SKM-1 (cell line): ENCODE results near the gene ANKRD27.
"Not testable (repeated sequence)": the region's sequence is repeated elsewhere in the genome, so short reads cannot be mapped to it uniquely, and the experiment has no call there.

Experiments used
- DNase-seq: peaks from one replicate; lab custom pipeline; 2025; ENCODE audit not compliant: unreplicated experiment; lab: John Stamatoyannopoulos, UW

Gene ANKRD27

DNA sequence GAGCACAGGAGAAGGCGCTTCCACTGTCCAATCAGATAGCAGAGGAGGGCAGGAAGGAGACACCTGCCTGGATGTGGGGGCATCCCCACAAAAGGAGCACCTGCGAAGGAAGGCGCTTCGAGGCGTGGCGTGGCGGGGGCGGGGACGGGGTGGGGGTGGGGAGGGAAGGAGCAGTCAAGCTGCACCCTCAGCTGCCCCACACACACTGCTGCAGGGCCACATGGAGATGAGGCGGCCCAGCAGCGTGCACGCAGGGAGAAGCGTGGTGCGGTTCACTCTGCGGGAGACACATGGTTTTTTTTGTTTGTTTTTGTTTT is 21.4 kb downstream of the ANKRD27 start:
- DNase-seq, result no peak

DNA sequence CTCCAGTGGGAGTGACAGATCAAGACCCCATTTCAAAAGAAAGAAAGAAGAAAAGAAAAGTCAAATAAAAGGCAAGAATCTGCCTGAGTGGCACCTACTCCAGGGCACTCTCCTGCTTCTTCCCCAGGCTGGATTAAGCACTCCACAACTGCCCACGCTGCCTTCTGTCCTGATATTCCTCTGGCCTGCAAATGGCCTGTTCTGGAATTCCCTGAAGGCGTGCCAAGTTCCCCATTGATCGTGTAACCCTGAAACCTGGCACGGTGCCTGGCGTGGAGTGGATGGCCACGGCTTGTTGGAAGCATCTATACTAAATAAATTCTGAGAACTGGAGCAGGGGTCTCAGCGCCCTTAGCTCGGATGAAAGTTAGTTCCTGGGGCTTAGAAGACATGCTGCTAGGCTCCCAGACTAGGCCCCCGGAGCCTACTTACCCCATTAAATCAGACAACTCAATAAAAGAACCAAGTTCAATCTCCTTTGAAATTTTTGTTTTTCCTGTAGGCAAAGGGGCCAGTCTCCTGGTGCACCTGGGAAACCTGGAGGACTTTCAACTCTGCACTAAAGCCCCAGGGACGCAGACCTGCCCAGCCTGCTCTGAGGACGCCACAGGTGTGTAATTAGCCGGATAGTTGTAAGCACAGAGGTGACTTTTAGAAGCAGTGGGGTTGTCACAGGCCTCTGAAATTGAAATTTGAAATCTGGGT is 21.9 kb downstream of the ANKRD27 start:
- DNase-seq, result no peak

DNA sequence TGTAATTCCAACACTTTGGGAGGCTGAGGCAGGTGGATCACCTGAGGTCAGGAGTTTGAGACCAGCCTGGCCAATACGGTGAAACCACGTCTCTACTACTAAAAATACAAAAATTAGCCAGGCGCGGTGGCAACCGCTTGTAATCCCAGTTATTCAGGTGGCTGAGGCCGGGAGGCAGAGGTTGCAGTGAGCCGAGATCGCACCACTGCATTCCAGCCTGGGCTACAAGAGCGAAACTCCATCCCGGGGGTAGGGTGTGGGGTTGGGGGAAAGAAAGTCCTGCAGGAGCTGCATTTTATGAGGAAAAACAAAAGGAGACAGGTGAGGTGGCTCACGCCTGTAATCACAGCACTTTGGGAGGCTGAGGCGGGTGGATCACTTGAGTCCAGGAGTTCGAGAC is 22.6 kb downstream of the ANKRD27 start:
- not testable (repeated sequence) for DNase-seq

DNA sequence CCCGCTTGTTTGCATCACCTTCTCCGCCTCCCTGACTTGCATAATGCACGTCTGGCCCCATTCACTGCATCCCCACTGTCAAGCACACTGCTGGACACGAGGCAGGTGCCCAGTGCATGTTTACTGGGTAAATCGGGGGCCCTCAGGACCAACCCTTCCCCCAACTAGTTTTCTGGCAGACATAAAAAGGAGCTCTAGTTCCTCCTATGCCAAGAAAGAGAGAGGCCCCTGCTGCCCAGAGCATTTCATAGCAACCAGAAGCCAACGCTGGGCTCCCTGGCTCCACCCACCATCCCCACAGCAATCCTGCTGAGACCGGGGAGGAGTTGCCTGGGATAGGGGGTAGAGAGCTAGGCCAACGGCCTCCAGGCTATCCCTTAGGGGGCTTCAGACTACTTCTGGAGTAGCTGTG is 23.2 kb downstream of the ANKRD27 start:
- no peak for DNase-seq

DNA sequence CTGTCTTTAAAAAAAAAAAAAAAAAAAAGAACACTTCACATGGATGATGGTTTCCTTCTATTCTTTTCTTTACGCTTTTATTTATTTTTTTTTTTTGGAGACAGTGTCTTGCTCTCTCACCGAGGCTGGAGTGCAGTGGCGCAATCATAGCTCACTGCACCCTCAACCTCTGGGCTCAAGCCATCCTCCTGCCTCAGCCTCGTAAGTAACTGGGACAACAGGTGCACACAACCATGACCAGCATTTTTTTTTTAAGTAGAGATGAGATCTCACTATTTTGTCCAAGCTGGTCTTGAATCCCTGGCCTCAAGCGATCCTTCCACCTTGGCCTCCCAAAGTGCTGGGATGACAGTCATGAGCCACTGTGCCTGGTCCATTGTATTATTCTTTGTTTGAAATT is 24.3 kb downstream of the ANKRD27 start:
- no peak for DNase-seq

DNA sequence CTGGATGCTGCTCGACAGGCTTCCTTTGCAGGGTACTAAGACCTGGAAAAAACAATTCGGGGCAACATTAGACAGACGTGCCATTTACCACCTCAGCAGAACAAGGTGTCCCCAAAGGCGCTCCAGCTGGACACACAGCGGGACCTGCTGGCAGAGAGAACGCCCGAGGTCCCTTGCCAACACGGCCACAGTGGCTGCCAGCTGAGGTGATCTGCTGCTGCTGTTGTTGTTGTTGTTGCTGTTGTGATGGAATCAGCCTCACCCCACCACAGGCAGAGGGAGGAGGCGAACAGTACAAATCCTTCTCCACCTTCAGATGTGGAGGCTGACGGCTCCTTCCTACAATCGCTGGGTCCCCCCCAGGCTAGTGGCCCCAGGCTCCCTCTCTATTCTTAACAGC is 25.2 kb downstream of the ANKRD27 start:
- no peak for DNase-seq

DNA sequence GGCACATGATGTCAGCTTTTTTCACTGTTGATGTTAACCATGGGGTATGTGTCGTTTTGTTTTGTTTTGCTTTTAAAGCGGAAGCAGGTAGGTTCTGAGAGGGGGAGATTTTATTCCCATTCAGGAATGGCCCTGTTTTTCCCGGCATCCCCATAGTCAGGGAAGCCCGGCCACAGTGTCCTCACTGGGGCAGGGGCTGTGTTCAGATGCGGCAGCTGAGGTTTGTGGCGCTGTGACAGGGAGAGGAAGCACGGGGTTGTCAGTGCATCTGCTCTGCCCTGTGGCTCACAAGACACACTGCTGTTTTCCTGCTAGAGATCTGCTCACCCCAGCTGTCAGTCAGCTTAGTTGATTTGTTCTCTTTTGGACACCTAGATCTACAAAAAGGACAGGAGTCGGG is 27.6 kb downstream of the ANKRD27 start:
- no peak for DNase-seq

DNA sequence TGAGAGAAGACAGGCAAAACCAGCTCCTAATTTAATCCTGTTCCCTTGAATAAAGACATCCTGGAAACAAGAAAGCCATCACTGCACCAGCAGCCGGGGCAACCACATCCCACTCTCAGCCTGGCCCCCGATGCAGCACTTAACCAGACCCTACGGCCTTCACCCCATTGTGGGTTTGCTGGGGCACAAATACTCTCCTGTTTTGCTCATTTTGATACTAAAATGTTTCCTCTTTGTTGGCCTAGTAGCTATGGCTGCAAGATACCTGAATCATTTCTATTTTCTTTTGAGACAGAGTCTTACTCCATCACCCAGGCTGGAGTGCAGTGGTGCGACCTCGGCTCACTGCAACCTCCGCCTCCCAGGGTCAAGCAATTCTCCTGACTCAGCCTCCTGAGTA is 28.4 kb downstream of the ANKRD27 start:
- DNase-seq, result no peak

DNA sequence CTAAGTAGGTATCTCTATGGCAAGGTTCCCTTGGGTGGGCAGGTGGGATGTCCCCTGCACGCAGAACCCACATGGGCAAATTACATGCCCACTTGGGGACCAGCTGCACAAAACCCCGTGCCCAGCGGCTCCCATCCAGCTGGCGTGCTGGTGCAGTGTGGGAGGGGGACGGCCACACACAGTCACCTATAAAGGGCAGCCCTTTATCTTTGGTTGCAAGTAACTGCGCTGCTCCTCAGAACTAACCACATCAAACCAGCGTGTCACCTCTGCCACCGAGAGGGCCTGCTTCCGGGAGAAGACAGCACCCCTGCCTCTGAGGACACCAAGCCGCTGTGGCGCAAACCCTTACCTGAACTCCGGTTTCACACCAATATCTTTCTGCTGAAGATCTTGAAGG is 32.2 kb downstream of the ANKRD27 start:
- no peak for DNase-seq

DNA sequence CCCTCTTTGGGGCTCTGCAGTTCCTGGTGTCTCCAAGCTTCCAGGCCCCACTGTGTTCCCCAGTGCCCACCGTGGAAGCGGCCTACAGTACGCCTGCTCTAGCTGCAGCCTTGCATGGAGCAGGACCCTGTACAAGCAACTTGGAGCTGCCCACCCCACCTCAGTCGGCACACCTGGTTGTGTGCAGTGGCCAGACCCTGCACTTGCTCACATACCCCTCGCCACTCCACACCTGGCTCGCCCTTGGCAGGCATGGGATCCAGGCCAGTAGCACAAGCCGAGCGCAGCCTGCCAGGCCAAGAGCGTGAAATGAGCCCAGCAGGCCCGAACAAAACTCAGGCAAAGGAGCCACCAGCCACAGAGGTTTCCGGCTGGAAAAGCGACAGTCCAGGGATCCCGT is 36.4 kb downstream of the ANKRD27 start:
- no peak for DNase-seq

DNA sequence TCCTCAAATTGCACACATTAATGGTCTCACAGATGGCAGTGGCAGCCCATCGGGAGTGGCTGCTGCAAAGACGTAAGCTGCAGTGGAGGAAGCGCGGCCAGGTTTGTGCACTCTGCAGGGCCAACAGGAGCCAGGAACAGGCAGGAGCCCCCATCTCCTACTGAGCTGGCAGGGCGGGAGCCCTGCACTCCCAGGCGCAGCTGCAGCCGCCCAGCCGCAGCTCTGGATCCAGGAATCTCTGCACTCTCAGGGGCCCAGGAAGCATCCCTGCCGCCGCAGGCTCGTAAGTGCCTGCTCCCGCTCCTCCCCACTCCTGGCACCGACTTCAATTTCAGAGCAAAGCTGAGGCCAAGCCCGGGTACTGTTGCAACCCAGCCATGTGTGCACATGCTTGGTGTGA is 37.5 kb downstream of the ANKRD27 start:
- DNase-seq, result no peak

DNA sequence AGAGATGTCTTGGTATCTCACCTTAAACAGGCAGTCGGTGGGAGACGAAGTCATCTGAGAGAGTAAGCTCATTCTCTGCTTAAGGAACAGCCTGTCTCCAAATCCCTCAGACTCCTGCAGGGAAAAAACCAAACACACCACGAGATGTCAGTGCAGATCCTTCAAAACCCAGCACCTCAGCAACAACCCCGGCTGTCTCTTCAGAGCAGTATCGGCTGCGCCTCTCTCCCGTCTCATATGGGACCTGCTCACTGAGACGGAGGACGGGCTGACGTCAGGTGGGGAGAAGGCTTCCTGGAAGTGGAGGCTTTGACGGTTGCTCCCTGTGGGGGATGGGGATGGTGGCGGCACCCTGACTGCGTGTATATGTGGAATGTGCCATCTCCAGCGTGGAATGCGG is 43.6 kb downstream of the ANKRD27 start:
- no peak for DNase-seq

DNA sequence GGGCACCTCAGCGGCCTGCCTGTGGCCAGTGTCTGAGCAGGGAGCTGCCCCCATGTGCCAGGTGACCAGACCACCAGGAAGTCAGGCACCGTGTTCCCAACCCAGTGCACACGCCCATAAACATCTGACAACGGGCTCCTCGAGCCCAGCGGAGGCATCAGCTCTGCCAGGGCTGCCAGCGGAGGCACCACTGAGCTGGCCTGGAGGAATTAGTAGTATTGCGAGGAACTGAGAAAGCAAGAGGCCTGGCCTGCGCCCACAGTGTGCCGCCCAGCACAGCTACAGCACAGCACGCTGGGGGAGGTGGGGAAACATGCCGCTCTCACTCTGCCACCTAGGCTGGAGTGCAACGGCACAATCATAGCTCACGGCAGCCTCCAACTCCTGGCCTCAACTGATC is 44.6 kb downstream of the ANKRD27 start:
- DNase-seq, result no peak

DNA sequence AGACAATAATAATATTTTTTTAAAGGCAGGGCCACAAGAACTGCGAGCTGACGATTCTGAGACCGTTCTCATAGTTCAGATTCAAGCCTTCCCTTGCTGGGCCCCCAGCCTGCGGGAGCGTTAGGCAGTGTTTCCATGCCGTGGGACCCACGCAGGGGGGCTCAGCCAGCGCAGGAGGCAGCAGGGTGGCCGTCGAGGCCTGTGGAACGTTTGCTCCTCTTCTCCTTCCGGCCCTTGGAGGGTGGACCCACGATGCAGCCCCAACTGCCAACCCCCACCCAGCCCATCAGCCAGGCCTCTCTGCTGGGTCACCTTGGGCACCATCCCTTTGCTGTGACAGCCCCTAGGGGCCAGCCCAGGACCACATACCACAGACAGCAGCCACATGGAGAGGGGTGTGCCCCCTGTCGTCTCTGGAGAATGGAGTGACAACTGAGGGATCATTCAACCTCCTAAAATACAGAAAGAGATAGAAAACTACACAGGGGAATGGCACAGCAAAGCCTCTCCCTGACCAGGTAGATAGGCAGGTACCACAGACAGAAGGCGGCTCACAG is 47.2 kb downstream of the ANKRD27 start:
- DNase-seq, result no peak

DNA sequence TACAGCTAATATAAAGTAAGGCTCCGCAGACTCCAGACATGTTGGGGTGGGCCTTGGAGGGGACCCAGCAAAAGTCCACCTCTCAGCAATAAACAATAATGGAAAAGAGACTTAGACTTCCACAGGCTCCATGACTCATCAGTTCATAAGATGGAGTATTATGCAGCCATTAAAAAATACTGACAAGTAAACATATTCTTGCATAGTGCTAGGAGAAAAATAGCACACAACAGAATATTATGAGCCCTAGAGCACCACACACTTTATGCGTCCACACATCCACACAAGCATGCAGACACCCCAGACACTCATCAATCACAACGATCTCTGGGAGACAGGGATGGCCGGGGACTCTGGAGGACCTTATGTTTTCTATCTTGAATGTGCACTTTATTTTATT is 48.0 kb downstream of the ANKRD27 start:
- DNase-seq, result no peak

DNA sequence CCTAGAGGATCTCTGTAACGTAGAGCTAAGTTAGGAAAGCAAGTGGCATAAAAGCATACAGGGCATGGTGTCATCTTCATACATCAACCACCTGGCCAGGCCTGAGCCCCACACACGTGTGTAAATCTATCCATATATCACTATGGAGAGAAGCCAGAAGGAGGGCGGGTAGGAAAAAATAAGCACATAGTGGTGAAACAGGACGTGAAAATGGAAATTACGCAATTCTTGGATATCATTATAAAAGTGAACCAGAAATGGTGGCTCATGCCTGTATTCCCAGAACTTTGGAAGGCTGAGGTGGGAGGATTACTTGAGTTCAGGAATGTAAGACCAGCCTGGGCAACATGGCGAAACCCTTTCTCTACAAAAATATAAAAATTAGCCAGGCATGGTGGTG is 50.6 kb downstream of the ANKRD27 start:
- DNase-seq, result no peak

DNA sequence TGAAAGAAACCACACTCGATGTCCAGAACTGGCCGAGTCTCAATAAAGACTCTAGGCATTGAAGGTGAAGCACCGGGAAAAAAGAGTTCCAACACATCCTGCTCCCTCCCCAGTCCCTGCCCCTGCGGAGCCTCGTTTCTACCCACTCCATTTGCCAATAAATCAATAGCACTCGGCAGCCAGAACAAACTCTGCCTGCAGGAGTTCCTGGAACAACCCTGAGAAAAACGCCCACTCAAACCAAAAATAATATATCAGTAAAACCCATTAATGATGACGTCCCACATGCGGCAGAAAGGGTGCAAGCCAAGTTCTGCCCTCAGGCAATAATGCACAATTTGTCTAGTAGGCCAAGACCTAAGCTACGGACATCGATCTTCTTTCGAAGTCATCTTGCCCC is 53.0 kb downstream of the ANKRD27 start:
- DNase-seq, result no peak

DNA sequence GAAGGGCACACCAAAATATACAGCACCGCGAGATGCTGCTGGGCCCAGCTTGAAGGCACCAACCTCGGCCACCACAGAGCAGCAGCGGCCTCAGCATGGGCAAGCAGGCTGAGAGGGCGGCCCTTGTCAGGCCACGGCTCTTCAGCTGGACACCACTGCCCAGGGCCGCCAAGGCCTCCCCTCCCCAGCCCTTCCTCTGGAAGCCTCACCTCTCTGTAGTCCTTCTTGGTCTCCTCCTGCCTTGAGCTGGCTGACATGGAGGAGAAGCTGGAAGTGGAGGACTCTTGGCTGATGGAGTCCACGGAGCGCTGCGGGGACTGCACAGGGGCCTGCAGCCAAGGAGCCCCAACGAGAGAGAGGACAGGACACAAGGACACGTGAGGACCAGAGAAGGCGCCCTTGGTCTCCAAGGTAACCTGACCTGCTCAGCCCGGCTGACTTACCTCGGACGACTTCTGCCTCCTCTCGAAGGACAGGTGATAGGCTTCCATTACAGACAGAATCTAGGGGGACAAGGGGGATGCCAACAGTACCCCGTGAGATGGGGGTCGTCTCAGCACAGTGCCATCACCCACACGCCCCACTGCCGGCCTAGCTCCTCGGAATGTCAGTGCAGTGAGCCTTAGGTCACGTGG is 55.8 kb downstream of the ANKRD27 start:
- DNase-seq, result no peak

DNA sequence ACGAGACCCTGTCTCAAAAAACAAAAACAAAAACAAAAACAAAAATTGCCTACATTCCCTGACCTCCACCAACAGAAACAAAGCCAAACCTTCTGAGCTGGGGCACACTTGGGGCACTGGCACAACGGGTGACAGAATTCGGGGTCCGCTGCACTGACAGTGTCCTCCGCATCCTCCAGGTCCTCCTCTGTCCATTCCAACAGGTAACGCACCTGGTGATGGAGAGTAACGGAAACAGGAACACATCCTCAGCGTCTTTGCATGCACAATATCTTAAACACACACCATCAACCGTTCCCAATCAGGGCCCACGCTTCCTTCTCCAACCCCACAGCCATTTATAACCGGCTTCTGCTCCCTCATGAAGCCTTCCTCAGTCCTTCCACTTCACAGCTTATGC is 59.4 kb downstream of the ANKRD27 start:
- no peak for DNase-seq

DNA sequence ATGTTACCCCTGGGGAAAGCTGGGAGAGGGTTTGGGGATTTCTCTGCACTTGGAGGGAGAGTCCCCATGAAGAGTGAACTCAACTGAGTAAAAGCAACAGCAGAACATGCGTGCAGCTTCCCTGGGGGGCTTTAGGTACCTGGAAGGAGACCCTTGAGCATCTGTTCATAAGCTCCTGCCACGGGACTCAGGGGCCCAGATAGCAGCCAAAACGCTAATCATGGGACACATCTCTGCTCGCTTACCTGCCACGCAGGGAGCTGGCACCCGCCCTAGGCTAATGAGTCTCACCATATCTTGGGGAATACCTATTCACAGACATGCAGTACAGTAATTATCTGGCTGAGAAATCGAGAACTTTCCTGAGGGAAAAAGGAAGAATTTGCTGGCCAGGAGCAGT is 60.1 kb downstream of the ANKRD27 start:
- no peak for DNase-seq

DNA sequence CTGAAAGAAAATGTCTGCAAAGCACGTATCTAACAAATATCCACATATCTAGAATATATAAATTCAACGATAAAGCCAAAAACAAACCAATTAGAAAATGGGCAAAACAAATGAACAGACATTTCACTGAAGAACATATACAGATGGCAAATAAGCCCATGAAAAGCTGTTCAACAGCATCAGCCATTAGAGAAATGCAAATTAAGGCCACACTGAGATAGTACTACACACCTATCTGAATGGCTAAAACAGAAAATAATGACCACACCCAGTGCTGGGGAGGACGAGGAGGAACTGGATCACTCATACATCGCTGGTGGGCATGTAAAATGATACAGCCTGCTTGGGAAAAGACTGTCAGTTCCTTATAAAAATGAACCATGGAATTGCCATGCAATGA is 62.0 kb downstream of the ANKRD27 start:
- DNase-seq, result no peak

DNA sequence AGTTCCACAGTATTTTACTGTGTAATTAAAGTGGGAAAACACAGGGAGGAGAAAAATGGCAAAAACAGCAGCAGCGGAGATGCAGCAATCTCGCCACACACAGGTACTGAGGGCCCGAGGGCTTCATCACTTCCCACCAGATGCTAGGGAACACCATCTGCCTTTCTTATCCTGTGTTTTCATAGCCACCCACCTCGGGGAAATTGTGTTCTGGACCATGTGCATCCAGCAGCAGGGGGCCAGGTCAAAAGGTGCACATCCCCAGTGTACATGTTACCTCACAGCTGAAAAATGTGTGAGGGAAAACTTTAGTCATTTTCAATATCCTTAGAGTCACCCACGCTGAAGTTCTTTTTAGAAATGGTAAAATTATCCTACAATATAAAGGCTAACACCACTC is 63.8 kb downstream of the ANKRD27 start:
- no peak for DNase-seq

DNA sequence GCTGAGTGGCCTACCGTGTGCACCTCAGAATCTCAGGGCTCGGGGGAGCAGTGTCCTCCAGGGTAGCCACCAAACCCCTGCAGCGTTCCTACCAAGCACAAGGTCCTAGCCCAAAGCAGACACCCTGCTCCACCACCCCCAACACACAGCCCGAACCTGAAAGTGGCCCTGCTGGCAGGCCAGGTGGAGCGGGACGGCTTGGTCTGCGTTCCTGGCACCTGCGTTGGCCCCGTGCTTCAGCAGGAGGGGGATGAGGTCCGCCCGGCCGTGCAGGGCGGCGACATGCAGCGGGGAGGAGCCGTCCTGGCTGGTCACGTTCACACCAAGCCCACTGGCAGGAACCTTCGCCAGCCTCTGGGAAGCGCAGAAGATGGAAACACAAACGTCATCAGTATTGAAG is 67.5 kb downstream of the ANKRD27 start:
- DNase-seq, result no peak
